ENCODE measurements around the gene CSF3R.

GRCh38 chr1:36503159-36503558 is 20.4 kb upstream of the CSF3R start:
- no peak for TF ChIP-seq CTCF (IDR thresholded peaks at IDR 0.05; ENCODE audit: low read depth, low read length, poor library complexity, severe bottlenecking)
- TF ChIP-seq EZH2phosphoT487 (IDR thresholded peaks at IDR 0.05; ENCODE audit: borderline replicate concordance, low read length), result no peak
